Caco-2 (cell line): ENCODE measurements around the gene KRTAP4-12. TPM values are rescaled to one million over a fixed set of nuclear protein-coding genes. Genes with fewer than 3 reads are reported as not detected.
"Not testable (repeated sequence)": the region's sequence is repeated elsewhere in the genome, so short reads cannot be mapped to it uniquely, and the experiment has no call there.

Experiments
- BruUV-seq: library from RNA; stranded (reverse); fragments of 400-500 nt; replicated peaks from 2 replicates; lab custom pipeline; 2021; lab: Mats Ljungman, UMichigan
- CTCF ChIA-PET: fragments of 300-600 bp; sonication (Branson Sonifier 250); formaldehyde crosslinking; loops from one replicate; lab custom pipeline; 2022; ENCODE audit warnings: antibody characterized with exemption; lab: Charles Lee
- POLR2A ChIA-PET: fragments of 300-600 bp; sonication (Branson Sonifier 250); formaldehyde crosslinking; loops from one replicate; lab custom pipeline; 2022; ENCODE audit warnings: antibody characterized with exemption; lab: Charles Lee
- DNase-seq, 2 experiments: peaks; one replicate each; pipeline versions ENCODE4 v3.0.0 to v3.0.0-alpha.2; 2020 to 2022
- H3K27me3 ChIP-seq: replicated peaks from 2 replicates; pipeline ENCODE4 v1.6.0; 2011; ENCODE audit warnings: low read length; ENCODE audit not compliant: control insufficient read depth, insufficient read depth
- H3K36me3 ChIP-seq: 2 replicates; pipeline ENCODE4 v1.5.1; 2011; ENCODE audit warnings: low read length; ENCODE audit not compliant: control insufficient read depth, insufficient read depth
- H3K4me1 ChIP-seq: fragments of 250-450 bp; sonication (Bioruptor Pico); 2 replicates; pipeline ENCODE4 v1.5.1; 2020; ENCODE audit warnings: mild to moderate bottlenecking
- H3K4me3 ChIP-seq: 2 replicates; pipeline ENCODE4 v1.5.1; 2011; ENCODE audit warnings: low read depth, mild to moderate bottlenecking, control low read depth, low read length
- H3K9me3 ChIP-seq: fragments of 250-450 bp; sonication (Bioruptor Pico); 2 replicates; pipeline ENCODE4 v1.5.1; 2020; ENCODE audit warnings: mild to moderate bottlenecking, moderate library complexity
- H3K27ac Mint-ChIP-seq: one replicate; pipeline ENCODE4 v1.8.0; 2022; ENCODE audit warnings: mixed read lengths; ENCODE audit not compliant: unreplicated experiment
- H3K27me3 Mint-ChIP-seq: one replicate; pipeline ENCODE4 v1.8.0; 2022; ENCODE audit warnings: mixed read lengths; ENCODE audit not compliant: insufficient read depth, unreplicated experiment
- H3K36me3 Mint-ChIP-seq: one replicate; pipeline ENCODE4 v1.8.0; 2022; ENCODE audit warnings: mild to moderate bottlenecking, mixed read lengths; ENCODE audit not compliant: insufficient read depth, unreplicated experiment
- H3K4me1 Mint-ChIP-seq: one replicate; pipeline ENCODE4 v1.8.0; 2022; ENCODE audit warnings: low read depth, mixed read lengths; ENCODE audit not compliant: unreplicated experiment
- H3K4me3 Mint-ChIP-seq: one replicate; pipeline ENCODE4 v1.8.0; 2022; ENCODE audit warnings: mild to moderate bottlenecking, moderate library complexity, mixed read lengths; ENCODE audit not compliant: unreplicated experiment
- H3K9me3 Mint-ChIP-seq: one replicate; pipeline ENCODE4 v1.8.0; 2022; ENCODE audit warnings: mixed read lengths; ENCODE audit not compliant: unreplicated experiment
- intact Hi-C: fragments of 100-400 bp; cut with micrococcal nuclease; formaldehyde crosslinking; loops from one replicate; pipeline ENCODE4 v1.10.0; 2022; ENCODE audit not compliant: unreplicated experiment
- total RNA-seq: library from RNA; stranded (reverse); gene quantifications from 2 replicates; pipeline ENCODE4 v1.2.3, GENCODE V29; 2022
- TF ChIP-seq, protein P1 (sequence below), 2 experiments: fragments of 200-600 bp in 1 of 2; IDR thresholded peaks; 1 replicate in 1 of 2; 2 replicates in 1 of 2; pipeline versions ENCODE4 v1.5.1 to v1.8.0; 2011 to 2022; ENCODE audit warnings: antibody characterized with exemption in 1 of 2, control low read depth in 1 of 2, inconsistent platforms in 1 of 2, low read depth in 1 of 2, low read length in 1 of 2, mild to moderate bottlenecking in 1 of 2, moderate library complexity in 1 of 2; ENCODE audit not compliant: insufficient read depth in 1 of 2, severe bottlenecking in 1 of 2, unreplicated experiment in 1 of 2

KRTAP4-12 gene
- total RNA-seq, 1 experiment from 2014 or later, result not detected

DNA sequence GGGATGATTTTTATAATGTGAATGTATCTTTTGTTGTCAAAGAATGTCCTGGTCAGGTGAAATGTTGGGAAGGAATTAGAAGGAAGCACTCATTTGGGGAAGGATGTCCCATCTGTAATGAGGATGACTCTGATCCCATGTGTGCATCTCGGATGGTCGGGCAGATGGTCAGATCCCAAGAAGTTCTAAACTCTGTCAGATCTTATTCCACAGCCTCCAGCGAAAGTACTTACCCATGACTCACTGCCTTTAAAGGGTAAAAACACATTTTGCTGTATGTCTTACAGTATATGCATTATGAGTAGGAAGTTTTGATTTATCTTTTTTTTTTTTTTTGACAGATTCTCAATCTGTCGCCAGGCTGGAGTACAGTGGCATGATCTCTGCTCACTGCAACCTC is 5.3 kb downstream of the KRTAP4-12 start:
- Histone ChIP-seq H3K36me3 (no peaks in the 10 kb centered on the region), H3K27me3 (no peaks in the 10 kb centered on the region), H3K4me3 (no peak overlapping the region), H3K4me1 (no peaks in the 10 kb centered on the region), H3K9me3 (no peaks in the 10 kb centered on the region)
- intact Hi-C loops, result no loop called here
- ChIA-PET CTCF (no interaction called here), POLR2A (no interaction called here)
- no peaks in the 10 kb centered on the region for H3K36me3 Mint-ChIP-seq
- no peaks in the 10 kb centered on the region for H3K9me3 Mint-ChIP-seq
- DNase-seq, result no peak
- no peaks in the 10 kb centered on the region for H3K4me1 Mint-ChIP-seq
- no peak overlapping the region for H3K4me3 Mint-ChIP-seq
- H3K27ac Mint-ChIP-seq, result no peak overlapping the region
- BruUV-seq, result no TSS peak
- TF ChIP-seq, protein P1, sequence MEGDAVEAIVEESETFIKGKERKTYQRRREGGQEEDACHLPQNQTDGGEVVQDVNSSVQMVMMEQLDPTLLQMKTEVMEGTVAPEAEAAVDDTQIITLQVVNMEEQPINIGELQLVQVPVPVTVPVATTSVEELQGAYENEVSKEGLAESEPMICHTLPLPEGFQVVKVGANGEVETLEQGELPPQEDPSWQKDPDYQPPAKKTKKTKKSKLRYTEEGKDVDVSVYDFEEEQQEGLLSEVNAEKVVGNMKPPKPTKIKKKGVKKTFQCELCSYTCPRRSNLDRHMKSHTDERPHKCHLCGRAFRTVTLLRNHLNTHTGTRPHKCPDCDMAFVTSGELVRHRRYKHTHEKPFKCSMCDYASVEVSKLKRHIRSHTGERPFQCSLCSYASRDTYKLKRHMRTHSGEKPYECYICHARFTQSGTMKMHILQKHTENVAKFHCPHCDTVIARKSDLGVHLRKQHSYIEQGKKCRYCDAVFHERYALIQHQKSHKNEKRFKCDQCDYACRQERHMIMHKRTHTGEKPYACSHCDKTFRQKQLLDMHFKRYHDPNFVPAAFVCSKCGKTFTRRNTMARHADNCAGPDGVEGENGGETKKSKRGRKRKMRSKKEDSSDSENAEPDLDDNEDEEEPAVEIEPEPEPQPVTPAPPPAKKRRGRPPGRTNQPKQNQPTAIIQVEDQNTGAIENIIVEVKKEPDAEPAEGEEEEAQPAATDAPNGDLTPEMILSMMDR (IDR thresholded peaks at IDR 0.05; ENCODE audit: insufficient read depth in 1 of 2, low read depth in 1 of 2, low read length in 1 of 2, severe bottlenecking in 1 of 2, unreplicated experiment in 1 of 2), result no peak
- H3K27me3 Mint-ChIP-seq, result no peaks in the 10 kb centered on the region

DNA sequence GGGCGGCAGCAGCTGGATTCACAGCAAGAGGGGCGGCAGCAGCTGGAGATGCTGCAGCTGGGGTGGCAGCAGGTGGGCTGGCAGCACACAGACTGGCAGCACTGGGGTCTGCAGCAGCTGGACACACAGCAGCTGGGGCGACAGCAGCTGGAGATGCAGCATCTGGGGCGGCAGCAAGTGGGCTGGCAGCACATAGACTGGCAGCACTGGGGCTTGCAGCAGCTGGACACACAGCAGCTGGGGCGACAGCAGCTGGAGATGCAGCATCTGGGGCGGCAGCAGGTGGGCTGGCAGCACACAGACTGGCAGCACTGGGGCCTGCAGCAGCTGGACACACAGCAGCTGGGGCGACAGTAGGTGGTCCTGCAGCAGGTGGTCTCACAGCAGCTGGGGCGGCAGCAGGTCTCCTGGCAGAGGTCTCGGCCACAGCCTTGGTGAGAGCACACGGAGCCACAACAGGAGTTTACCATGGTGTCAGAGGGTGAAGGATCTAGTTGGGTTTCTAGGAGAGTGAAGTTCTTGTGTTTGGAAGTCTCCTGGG is 6.1 kb downstream of the KRTAP4-12 start, which contains the start of gene KRTAP4-11:
TSS of gene KRTAP4-11 (minus strand) at position 528 of the 541 bp plus-strand sequence. CDS start at position 470, 58 bp downstream.
- CTCF ChIA-PET, result not testable (repeated sequence)

DNA sequence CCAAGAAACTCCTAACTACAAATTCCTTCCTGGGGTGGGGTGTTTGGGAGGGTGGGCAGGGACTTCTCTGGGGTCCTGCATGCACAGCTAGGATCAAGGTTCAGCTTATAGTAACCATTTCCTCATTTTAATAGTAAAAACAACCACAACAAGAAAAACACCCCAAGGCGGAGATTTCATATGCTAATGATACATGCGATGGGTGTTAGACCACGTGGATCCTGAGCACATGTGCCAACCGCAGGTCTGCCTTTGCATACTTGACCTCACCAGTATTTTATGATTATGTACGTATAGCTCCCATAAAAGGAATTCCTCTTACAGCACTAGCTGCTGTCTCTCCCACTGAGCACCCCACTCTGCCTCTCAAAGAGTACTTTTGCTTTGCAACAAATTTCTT is 7.7 kb downstream of the KRTAP4-12 start:
- no peaks in the 10 kb centered on the region for H3K4me1 Mint-ChIP-seq
- peaks cover 5% of the 10 kb centered on the region for H3K9me3 Mint-ChIP-seq
- ChIA-PET CTCF (no interaction called here), POLR2A (no interaction called here)
- H3K4me3 Mint-ChIP-seq, result no peak overlapping the region
- no peaks in the 10 kb centered on the region for H3K27me3 ChIP-seq
- H3K36me3 Mint-ChIP-seq, result no peaks in the 10 kb centered on the region
- TF ChIP-seq, protein P1 (IDR thresholded peaks at IDR 0.05; ENCODE audit: insufficient read depth in 1 of 2, low read depth in 1 of 2, low read length in 1 of 2, severe bottlenecking in 1 of 2, unreplicated experiment in 1 of 2), result no peak
- intact Hi-C loops, result no loop called here
- no peaks in the 10 kb centered on the region for H3K36me3 ChIP-seq
- DNase-seq, result no peak
- no peak overlapping the region for H3K4me3 ChIP-seq
- H3K27ac Mint-ChIP-seq, result no peak overlapping the region
- no peaks in the 10 kb centered on the region for H3K27me3 Mint-ChIP-seq
- BruUV-seq, result no TSS peak
- no peaks in the 10 kb centered on the region for H3K4me1 ChIP-seq
- peaks cover 9% of the 10 kb centered on the region for H3K9me3 ChIP-seq

More for the DNA sequence above, 6.1 kb downstream of the KRTAP4-12 start, which contains the start of gene KRTAP4-11:
- POLR2A ChIA-PET, H3K4me1 ChIP-seq, H3K27ac Mint-ChIP-seq, BruUV-seq, H3K27me3 ChIP-seq, H3K4me3 ChIP-seq, H3K36me3 Mint-ChIP-seq, DNase-seq, H3K4me3 Mint-ChIP-seq, H3K27me3 Mint-ChIP-seq, intact Hi-C loops, H3K9me3 Mint-ChIP-seq, H3K4me1 Mint-ChIP-seq, H3K36me3 ChIP-seq, H3K9me3 ChIP-seq: not testable (repeated sequence)
